Kasumi-1 (cell line): ENCODE measurements around the gene GCDH.
"Not testable (repeated sequence)": the region's sequence is repeated elsewhere in the genome, so short reads cannot be mapped to it uniquely, and the experiment has no call there.

Experiments used
- DNase-seq, 2 experiments: peaks; one replicate each; lab custom pipeline; 2025; lab: John Stamatoyannopoulos, UW

GCDH gene

GRCh38 chr19:12890787-12891552 is at the start of gene GCDH:
TSS of gene GCDH (plus strand) at chr19:12891160. CDS start at chr19:12891305, 145 bp downstream.
- DNase-seq, result peak; percentile 100

GRCh38 chr19:12842511-12842910 is 48.4 kb upstream of the GCDH start:
- no peak for DNase-seq

DNA sequence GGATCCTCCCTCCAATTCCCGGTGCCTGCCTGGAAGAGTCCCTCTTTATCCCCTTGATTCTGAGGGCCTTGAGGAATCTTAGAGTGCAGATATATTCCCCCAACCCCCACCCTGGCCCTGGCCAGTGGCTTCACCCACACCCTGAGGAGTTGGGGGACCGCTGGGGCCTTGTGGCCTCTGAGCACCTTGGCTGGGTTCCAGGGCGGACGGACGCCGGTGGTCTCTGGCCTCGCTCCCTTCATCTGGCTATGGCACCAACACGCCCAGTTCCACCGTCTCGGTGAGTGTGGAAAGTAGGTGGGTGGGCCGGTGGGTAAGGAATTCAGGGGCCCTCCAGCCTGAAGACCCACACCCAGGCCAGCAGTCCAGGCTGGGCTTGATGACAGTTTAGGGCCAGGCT is 47.6 kb upstream of the GCDH start:
- DNase-seq, result no peak

DNA sequence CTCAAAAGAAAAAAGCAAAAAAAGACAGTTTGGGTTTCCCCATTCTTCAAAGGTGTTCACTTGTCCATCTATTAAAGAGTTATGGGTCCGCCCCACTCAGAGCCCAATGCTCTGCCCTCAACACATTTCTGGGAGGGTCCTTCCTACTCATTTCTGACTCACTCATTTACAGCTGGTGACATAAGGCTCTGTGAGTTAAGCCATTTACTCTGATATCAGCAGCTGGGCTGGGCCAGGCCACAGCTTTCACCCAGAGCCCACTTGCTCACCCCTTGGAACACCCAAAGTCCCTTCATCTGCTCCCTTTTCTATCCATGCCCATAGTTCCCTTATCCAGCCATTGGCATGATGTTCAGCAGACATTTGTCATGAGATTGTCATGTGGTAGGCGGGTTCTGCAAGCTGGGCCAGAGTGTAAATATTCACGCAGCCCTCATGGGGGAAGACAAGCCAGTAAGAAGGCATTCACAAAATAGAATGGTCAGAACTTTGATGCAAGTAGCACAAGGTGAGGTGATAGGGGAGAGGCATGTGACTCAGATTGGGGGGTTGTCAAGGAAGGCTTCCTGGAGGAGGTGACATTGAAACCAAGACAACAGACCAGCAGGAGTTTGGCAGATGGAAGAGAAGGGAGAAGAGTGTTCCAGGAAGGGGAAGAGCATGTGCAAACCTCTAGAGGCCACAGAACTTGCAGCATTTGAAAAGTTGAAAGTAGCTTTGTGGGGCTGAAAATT is 46.8 kb upstream of the GCDH start:
- DNase-seq, result no peak

GRCh38 chr19:12846613-12847012 is 44.3 kb upstream of the GCDH start:
- not testable (repeated sequence) for DNase-seq

DNA sequence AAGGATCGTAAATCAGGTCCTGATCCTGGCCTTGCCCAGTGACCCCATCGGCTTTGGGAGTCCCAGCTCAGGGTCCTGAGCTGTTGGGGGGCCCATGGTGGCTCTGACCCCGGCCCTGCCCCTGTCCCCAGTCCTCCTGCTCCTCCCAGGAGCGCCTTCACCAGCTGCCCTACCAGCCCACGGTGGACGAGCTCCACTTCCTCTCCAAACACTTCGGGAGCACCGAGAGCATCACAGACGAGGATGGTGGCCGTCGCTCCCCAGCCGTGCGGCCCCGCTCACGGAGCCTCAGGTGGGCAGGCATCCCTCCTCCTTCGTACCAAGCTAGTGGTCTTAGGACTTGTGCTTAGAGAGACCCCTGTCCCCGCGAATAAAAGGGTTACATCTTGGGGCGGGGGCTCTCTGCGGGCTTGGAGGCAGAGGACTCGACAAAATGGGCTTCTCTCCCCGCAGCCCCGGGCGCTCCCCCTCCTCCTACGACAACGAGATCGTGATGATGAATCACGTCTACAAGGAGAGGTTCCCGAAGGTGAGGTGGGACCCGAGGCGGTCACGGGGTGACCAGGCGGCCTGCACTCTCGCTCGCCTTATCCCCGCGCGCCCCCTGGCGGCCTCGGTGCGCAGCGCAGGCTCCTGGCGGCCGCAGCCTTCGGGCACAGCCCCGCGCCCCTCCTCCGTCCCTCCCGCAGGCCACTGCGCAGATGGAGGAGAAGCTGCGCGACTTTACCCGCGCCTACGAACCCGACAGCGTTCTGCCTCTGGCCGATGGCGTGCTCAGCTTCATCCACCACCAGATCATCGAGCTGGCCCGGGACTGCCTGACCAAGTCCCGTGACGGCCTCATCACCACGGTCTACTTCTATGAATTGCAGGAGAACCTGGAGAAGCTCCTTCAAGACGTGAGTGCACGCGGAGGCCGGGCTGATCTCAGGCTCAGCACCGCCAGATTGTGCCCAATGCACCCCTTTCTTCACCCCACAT is 43.5 kb upstream of the GCDH start:
- peak; percentile 37 to 54 for DNase-seq

- DNase-seq, result no peak
Observed at GRCh38 chr19:12856653-12857052, 34.3 kb upstream of the GCDH start.

DNA sequence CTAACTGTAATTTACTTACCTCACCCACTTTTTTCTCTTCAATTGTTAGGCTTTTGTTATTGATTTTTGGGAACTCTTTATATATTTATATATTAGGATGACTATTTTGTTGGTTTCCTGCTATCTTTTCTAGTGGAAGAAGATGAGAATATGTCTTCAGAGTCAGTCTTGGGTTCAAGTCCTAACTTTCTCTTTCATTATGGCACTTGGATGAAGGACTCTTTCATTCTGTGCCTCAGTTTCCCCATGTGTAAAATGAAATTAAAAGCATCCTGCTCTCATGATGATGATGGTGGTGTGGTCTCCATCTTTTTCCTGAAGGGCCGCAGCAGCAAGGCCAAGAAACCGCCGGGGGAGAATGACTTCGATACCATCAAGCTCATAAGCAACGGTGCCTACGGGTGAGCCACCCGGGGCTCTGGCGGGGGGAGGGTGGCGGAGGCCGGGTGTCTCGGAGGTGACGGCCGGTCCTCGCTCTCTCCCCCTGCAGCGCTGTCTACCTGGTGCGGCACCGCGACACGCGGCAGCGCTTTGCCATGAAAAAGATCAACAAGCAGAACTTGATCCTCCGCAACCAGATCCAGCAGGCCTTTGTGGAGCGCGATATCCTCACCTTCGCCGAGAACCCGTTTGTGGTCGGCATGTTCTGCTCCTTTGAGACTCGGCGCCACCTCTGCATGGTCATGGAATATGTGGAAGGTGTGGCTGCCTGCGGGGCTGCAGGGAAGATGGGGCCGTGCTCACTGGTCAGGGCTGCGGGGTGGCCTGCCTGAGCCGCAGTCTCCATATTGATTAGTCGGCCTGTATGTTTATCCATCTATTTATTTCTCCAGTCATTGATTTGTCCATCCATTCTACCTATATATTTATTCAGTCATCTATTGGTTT is 32.7 kb upstream of the GCDH start:
- DNase-seq, result no peak

- DNase-seq, result no peak
Observed at GRCh38 chr19:12859546-12859945, 31.4 kb upstream of the GCDH start.

- DNase-seq, result no peak
Observed at GRCh38 chr19:12864143-12864542, 26.8 kb upstream of the GCDH start.

DNA sequence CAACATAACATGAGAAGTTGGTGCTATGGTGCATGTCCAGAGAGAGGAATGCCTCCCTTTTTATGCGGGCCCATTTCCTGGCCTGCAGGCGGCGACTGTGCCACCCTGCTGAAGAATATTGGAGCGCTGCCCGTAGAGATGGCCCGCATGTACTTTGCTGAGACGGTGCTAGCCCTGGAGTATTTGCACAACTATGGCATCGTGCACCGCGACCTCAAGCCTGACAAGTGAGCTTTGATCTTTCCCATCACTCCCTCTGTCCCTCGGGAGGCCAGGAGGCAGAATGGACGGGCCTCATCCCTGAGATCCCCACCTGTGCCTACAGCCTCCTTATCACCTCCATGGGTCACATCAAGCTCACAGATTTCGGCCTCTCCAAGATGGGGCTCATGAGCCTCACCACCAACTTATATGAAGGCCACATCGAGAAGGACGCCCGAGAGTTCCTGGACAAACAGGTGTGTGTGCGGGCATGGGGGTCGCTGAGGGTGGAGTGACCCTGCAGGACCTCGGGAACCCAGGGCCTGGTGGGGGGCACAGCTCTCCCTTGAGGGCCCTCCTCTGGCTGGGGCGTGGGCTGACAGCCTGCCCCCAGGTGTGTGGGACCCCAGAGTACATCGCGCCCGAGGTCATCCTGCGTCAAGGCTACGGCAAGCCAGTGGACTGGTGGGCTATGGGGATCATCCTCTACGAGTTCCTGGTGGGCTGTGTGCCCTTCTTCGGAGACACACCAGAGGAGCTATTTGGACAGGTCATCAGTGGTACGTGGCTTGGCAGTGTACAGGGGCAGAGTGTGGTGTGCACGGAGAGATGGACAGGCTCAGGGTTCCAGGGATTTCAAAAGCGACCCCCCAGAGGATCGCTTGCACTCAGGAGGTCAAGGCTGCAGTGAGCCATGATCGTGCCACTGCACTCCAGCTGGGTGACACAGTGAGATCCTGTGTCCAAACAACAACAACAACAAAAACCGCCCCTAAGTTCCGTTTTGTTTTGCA is 25.9 kb upstream of the GCDH start:
- no peak for DNase-seq

DNA sequence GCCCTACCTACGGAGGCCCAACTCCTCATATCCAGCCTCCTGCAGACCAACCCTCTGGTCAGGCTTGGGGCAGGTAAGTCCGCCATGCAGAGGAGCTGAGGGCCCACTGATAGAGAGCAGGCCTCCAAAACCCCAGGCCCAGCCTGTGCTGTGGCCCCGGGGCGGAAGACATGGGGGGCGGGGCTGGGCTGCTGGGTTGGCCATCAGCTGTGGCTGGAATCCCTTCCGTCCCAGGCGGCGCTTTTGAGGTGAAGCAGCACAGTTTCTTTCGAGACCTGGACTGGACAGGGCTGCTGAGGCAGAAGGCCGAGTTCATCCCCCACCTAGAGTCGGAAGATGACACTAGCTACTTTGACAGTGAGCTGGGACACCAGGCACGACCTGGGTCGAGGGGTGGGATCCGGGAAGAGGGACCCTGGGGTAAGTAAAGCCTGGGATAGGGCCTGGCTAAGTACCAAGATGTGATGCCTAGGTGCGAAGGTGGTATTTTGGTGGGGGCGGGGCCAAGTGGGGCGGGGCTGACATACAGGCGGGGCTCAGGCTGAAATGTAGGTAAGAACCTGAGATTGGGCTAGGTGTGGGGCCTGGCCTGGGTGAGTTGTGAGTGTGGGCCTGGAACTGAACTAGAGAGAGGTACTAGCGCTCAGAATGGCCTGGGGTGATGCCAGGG is 25.1 kb upstream of the GCDH start:
- DNase-seq, result no peak

GRCh38 chr19:12866416-12867119 is 24.4 kb upstream of the GCDH start:
- no peak for DNase-seq

DNA sequence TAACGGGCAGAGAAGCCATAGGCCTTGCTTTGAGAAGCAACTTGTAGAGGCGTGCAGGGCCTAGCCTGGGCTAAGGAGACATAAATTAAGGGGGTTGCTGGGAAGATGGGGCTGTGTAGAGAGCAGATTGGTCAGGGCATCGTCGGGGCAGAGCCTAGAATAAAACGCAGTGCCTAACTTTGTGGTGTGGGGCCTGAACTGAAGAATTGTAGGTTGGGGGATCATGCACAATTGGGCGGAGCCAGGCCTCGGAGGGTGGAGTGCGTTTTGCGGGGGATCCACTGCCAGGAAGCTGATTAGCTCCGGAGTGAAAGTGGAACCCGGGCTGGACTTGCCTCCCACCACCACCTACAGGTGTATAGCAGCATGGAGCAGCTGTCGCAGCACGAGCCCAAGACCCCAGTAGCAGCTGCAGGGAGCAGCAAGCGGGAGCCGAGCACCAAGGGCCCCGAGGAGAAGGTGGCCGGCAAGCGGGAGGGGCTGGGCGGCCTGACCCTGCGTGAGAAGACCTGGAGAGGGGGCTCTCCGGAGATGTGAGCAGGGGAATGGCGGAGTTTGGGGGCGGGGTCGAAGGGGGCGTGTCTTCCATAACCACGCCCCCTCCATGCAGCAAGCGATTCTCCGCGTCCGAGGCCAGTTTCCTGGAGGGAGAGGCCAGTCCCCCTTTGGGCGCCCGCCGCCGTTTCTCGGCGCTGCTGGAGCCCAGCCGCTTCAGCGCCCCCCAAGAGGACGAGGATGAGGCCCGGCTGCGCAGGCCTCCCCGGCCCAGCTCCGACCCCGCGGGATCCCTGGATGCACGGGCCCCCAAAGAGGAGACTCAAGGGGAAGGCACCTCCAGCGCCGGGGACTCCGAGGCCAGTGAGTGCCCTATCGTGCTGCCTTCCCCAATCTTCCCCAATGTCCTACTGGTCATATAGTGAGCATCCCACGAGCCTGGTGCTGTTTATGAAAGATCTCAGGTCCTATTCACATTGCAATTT is 23.6 kb upstream of the GCDH start:
- no peak for DNase-seq

- no peak for DNase-seq
Observed at GRCh38 chr19:12868540-12869112, 22.3 kb upstream of the GCDH start.

DNA sequence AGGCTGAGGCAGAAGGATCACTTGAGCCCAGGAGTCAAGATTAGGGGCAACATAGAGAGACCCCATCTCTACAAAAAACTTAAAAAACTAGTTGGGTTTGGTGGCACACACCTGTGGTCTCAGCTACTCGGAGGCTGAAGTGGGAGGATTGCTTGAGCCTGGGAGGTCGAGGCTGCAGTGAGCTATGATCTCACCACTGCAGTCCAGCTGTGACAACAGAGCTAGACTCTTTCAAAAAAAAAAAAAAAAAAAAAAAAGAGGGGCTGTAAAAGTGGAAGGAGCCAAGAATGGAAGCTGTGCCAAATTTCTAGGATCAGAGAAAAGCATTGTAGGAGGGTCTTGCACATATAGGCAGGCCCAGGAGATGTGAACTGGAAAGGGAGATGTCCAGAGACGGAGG is 19.3 kb upstream of the GCDH start:
- DNase-seq, result no peak

- no peak for DNase-seq
Observed at GRCh38 chr19:12872255-12872654, 18.7 kb upstream of the GCDH start.
